B cell (primary cell): ENCODE data around the gene ZP1.

Experiments
- CTCF ChIP-seq: fragments of 200-600 bp; IDR thresholded peaks from one replicate; pipeline ENCODE4 v1.8.0; 2022; ENCODE audit warnings: antibody characterized with exemption, mild to moderate bottlenecking
- EZH2 ChIP-seq: IDR thresholded peaks from 2 replicates; pipeline ENCODE4 v1.6.1; 2012; ENCODE audit warnings: borderline replicate concordance, low read depth, mild to moderate bottlenecking, moderate library complexity, low read length; ENCODE audit not compliant: insufficient read depth, poor library complexity, severe bottlenecking

DNA sequence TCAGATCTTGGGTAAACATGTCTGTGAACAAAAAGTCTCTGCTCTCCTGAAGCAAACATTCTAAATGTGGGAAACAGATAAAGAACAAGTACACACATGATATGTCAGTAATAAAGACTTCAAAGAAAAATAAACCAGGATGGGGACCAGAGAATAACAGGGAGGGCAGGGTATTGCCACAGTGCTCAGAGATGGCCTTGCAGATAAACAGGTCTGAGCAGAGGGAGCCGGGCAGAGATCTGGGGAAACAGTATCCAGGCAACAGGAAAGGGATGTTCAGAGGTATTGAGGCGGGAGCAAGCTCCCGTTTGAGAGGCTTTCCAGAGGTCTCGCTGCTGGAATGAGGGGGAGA, 22.5 kb upstream of the ZP1 start:
- TF ChIP-seq CTCF (no peak), EZH2 (no peak)
